HEK293 (cell line): ENCODE measurements around the gene RILPL1.

Experiments
- CTCF ChIA-PET: fragments of 350-600 bp; formaldehyde crosslinking; extraction: SDS; loops from one replicate; lab custom pipeline; 2021; ENCODE audit warnings: antibody characterized with exemption; lab: Yijun Ruan, JAX
- POLR2A ChIA-PET: fragments of 300-600 bp; formaldehyde crosslinking; extraction: SDS; loops from one replicate; lab custom pipeline; 2020; ENCODE audit warnings: antibody characterized with exemption, inconsistent platforms; lab: Yijun Ruan, JAX
- H3K27ac ChIP-seq: fragments of 200-500 bp; sonication (Bioruptor generic); 2 replicates; pipeline ENCODE4 v1.5.1; 2014; ENCODE audit warnings: low read depth, low read length, control low read depth, inconsistent platforms; ENCODE audit errors: extremely low read depth
- H3K36me3 ChIP-seq, 2 experiments: fragments of 200-500 bp in 1 of 2; sonication (Bioruptor generic) in 1 of 2; 1 replicate in 1 of 2; 2 replicates in 1 of 2; pipeline ENCODE4 v1.5.1; 2014 to 2017; ENCODE audit warnings: inconsistent platforms in 2 of 2, low read length in 2 of 2; ENCODE audit not compliant: control insufficient read depth in 2 of 2, insufficient read depth in 1 of 2
- H3K4me1 ChIP-seq: fragments of 200-500 bp; sonication (Bioruptor generic); 2 replicates; pipeline ENCODE4 v1.5.1; 2014; ENCODE audit warnings: mild to moderate bottlenecking, low read length, inconsistent platforms; ENCODE audit not compliant: control insufficient read depth, insufficient read depth
- H3K4me3 ChIP-seq: 2 replicates; pipeline ENCODE4 v1.5.1; 2011; ENCODE audit warnings: low read depth, mild to moderate bottlenecking, control low read depth, low read length, moderate library complexity
- H3K9me3 ChIP-seq: fragments of 200-500 bp; sonication (Bioruptor generic); 2 replicates; pipeline ENCODE4 v1.5.1; 2014; ENCODE audit warnings: low read depth, low read length, inconsistent platforms; ENCODE audit not compliant: control insufficient read depth, insufficient read depth
- OSR2 ChIP-seq: fragments of 450-650 bp; formaldehyde crosslinking; IDR thresholded peaks from 2 replicates; pipeline ENCODE4 v1.5.1; 2016; ENCODE audit warnings: missing biosample characterization, missing genetic modification characterization
- PRDM1 ChIP-seq: fragments of 450-650 bp; formaldehyde crosslinking; IDR thresholded peaks from 2 replicates; pipeline ENCODE4; 2016; ENCODE audit warnings: missing biosample characterization, missing genetic modification characterization
- PRDM4 ChIP-seq: fragments of 450-650 bp; formaldehyde crosslinking; IDR thresholded peaks from 2 replicates; pipeline ENCODE4 v1.5.1; 2017; ENCODE audit warnings: missing biosample characterization, missing genetic modification characterization
- ZBTB48 ChIP-seq: fragments of 450-650 bp; formaldehyde crosslinking; IDR thresholded peaks from 2 replicates; pipeline ENCODE4 v1.5.1; 2016; ENCODE audit warnings: missing biosample characterization, missing genetic modification characterization
- ZFHX2 ChIP-seq: fragments of 450-650 bp; formaldehyde crosslinking; conservative IDR thresholded peaks from 2 replicates; pipeline ENCODE4 v1.5.1; 2016; ENCODE audit warnings: missing biosample characterization, missing genetic modification characterization
- ZNF114 ChIP-seq: fragments of 450-650 bp; formaldehyde crosslinking; IDR thresholded peaks from 2 replicates; pipeline ENCODE4 v1.5.0; 2017; ENCODE audit warnings: missing biosample characterization, missing genetic modification characterization
- ZNF132 ChIP-seq: fragments of 450-650 bp; formaldehyde crosslinking; IDR thresholded peaks from 2 replicates; pipeline ENCODE4 v1.5.1; 2017; ENCODE audit warnings: missing biosample characterization, missing genetic modification characterization, borderline replicate concordance
- ZNF18 ChIP-seq: fragments of 450-650 bp; formaldehyde crosslinking; IDR thresholded peaks from 2 replicates; pipeline ENCODE4 v1.5.1; 2016; ENCODE audit warnings: missing biosample characterization, missing genetic modification characterization
- ZNF202 ChIP-seq: fragments of 450-650 bp; formaldehyde crosslinking; IDR thresholded peaks from 2 replicates; pipeline ENCODE4 v1.5.1; 2016; ENCODE audit warnings: missing biosample characterization, missing genetic modification characterization, borderline replicate concordance
- ZNF214 ChIP-seq: fragments of 450-650 bp; formaldehyde crosslinking; IDR thresholded peaks from 2 replicates; pipeline ENCODE4 v1.5.1; 2017; ENCODE audit warnings: missing biosample characterization, mild to moderate bottlenecking, missing genetic modification characterization, borderline replicate concordance
- ZNF239 ChIP-seq: fragments of 450-650 bp; formaldehyde crosslinking; IDR thresholded peaks from 2 replicates; pipeline ENCODE4 v1.5.1; 2016; ENCODE audit warnings: missing biosample characterization, missing genetic modification characterization
- ZNF280D ChIP-seq: fragments of 450-650 bp; formaldehyde crosslinking; IDR thresholded peaks from 2 replicates; pipeline ENCODE4 v1.5.1; 2016; ENCODE audit warnings: missing biosample characterization, missing genetic modification characterization
- ZNF426 ChIP-seq: fragments of 450-650 bp; formaldehyde crosslinking; IDR thresholded peaks from 2 replicates; pipeline ENCODE4 v1.5.1; 2017; ENCODE audit warnings: missing biosample characterization, missing genetic modification characterization, mild to moderate bottlenecking, inconsistent platforms, moderate library complexity
- ZNF518A ChIP-seq: fragments of 450-650 bp; formaldehyde crosslinking; conservative IDR thresholded peaks from 2 replicates; pipeline ENCODE4 v1.5.1; 2016; ENCODE audit warnings: low read depth, missing biosample characterization, missing genetic modification characterization
- ZNF530 ChIP-seq: fragments of 450-650 bp; formaldehyde crosslinking; IDR thresholded peaks from 2 replicates; pipeline ENCODE4 v1.5.1; 2016; ENCODE audit warnings: low read depth, missing biosample characterization, missing genetic modification characterization
- ZNF596 ChIP-seq: fragments of 450-650 bp; IDR thresholded peaks from 2 replicates; pipeline ENCODE4 v1.5.0; 2018; ENCODE audit warnings: missing biosample characterization, mild to moderate bottlenecking, missing genetic modification characterization, moderate library complexity
- ZNF747 ChIP-seq: fragments of 450-650 bp; formaldehyde crosslinking; IDR thresholded peaks from 2 replicates; pipeline ENCODE4 v1.5.1; 2016; ENCODE audit warnings: missing biosample characterization, missing genetic modification characterization
- ZSCAN4 ChIP-seq: fragments of 450-650 bp; formaldehyde crosslinking; IDR thresholded peaks from 2 replicates; pipeline ENCODE4 v1.5.1; 2017; ENCODE audit warnings: missing biosample characterization, missing genetic modification characterization

Gene RILPL1

GRCh38 chr12:123530668-123531067 lies 2.9 kb downstream of the RILPL1 start:
- H3K27ac ChIP-seq: no peak overlapping the region
- H3K4me1 ChIP-seq: 0 out of 2 replicates have a peak, but pooled peaks cover 6% of the 10 kb centered on the region
- no peak overlapping the region for H3K4me3 ChIP-seq
- CTCF ChIA-PET: no interaction called here
- H3K9me3 ChIP-seq: no peaks in the 10 kb centered on the region
- peaks cover 3 to 39% of the 10 kb centered on the region in 2 experiments; a peak in 2 of 3 replicates for H3K36me3 ChIP-seq
- TF ChIP-seq PRDM1 (tag by site-specific recombination) (peak; percentile 91), ZNF214 (tag by site-specific recombination) (no peak), ZNF114 (tag by site-specific recombination) (no peak), ZNF530 (no peak), ZNF747 (tag by site-specific recombination) (no peak)
- TF ChIP-seq, all 188 proteins: peak for 1
- POLR2A ChIA-PET: no interaction called here

- ChIA-PET CTCF (no interaction called here), POLR2A (interaction anchor here (0.6 to 0.7 kb wide), 2 partner anchors 19 to 137 kb away, joined by 4 read pairs; no protein-coding TSS in a partner anchor)
- H3K9me3 ChIP-seq: no peaks in the 10 kb centered on the region
- H3K4me1 ChIP-seq: 0 out of 2 replicates have a peak, but pooled peaks cover 6% of the 10 kb centered on the region
- H3K4me3 ChIP-seq: no peak overlapping the region
- H3K36me3 ChIP-seq: peaks cover 3 to 40% of the 10 kb centered on the region in 2 experiments; a peak in 2 of 3 replicates
- TF ChIP-seq ZNF202 (tag by site-specific recombination) (no peak), ZNF518A (tag by site-specific recombination) (no peak), OSR2 (tag by site-specific recombination) (no peak), ZNF596 (tag by site-specific recombination) (no peak), ZNF530 (no peak), ZNF239 (tag by site-specific recombination) (no peak), ZSCAN4 (no peak), ZNF280D (no peak), ZNF132 (tag by site-specific recombination) (no peak), ZNF18 (no peak), ZNF426 (tag by site-specific recombination) (no peak), ZBTB48 (tag by site-specific recombination) (no peak), ZFHX2 (tag by site-specific recombination) (no peak), PRDM4 (no peak)
- H3K27ac ChIP-seq: no peak overlapping the region
Observed at GRCh38 chr12:123529686-123530085, 3.8 kb downstream of the RILPL1 start.
